ENCODE results near the gene DUXA.
"Not testable (repeated sequence)": the region's sequence is repeated elsewhere in the genome, so short reads cannot be mapped to it uniquely, and the experiment has no call there.

DNA sequence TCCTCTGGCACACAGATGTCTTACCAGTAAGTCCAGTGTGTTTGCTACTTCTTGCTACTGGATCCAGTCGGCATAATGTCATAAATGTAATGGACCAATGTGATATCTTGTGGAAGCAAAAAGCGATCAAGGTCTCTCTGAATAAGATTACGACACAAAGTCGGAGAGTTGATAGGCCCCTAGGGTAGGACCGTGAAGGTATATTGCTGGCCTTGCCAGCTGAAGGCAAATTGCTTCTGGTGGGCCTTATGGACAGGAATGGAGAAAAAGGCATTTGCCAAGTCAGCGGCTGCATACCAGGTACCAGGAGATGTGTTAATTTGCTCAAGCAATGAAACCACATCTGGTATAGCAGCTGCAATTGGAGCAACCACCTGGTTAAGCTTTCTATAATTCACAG lies 30.6 kb upstream of the DUXA start:
- TF ChIP-seq EZH2 (IDR thresholded peaks at IDR 0.05; ENCODE audit: low read length, missing control alignments), result not testable (repeated sequence)
- TF ChIP-seq, protein P1, sequence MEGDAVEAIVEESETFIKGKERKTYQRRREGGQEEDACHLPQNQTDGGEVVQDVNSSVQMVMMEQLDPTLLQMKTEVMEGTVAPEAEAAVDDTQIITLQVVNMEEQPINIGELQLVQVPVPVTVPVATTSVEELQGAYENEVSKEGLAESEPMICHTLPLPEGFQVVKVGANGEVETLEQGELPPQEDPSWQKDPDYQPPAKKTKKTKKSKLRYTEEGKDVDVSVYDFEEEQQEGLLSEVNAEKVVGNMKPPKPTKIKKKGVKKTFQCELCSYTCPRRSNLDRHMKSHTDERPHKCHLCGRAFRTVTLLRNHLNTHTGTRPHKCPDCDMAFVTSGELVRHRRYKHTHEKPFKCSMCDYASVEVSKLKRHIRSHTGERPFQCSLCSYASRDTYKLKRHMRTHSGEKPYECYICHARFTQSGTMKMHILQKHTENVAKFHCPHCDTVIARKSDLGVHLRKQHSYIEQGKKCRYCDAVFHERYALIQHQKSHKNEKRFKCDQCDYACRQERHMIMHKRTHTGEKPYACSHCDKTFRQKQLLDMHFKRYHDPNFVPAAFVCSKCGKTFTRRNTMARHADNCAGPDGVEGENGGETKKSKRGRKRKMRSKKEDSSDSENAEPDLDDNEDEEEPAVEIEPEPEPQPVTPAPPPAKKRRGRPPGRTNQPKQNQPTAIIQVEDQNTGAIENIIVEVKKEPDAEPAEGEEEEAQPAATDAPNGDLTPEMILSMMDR (conservative IDR thresholded peaks at IDR 0.05 in 1 of 2, IDR thresholded peaks at IDR 0.05 in 1 of 2; ENCODE audit: low read depth in 1 of 2, low read length in 2 of 2), result not testable (repeated sequence)

Data from fibroblast of lung (primary cell).